Naive thymus-derived CD8-positive, alpha-beta T cell (primary cell): Measurements from ENCODE around the gene KISS1R. TPM values are rescaled to one million over a fixed set of nuclear protein-coding genes. Genes with fewer than 3 reads are reported as not detected.

Source experiments
- ATAC-seq, 2 donors: fragments of 150-1000 bp; cut with Tn5 transposase in 1 of 2; sonication (Bioruptor Pico), chemical (Tn5 transposase) in 1 of 2; 1 replicate in 1 of 2; 2 replicates in 1 of 2; pipeline ENCODE4 v1.10.0; 2021; ENCODE audit warnings: mild to moderate bottlenecking in 2 of 2, moderate library complexity in 2 of 2
- POLR2A ChIA-PET: fragments of 350-600 bp; sonication (Branson Sonifier 250); formaldehyde crosslinking; loops from one replicate; lab custom pipeline; 2021; ENCODE audit warnings: antibody characterized with exemption; lab: Charles Lee
- DNase-seq, 10 donors: peaks; one replicate each; pipeline versions ENCODE4 v3.0.0 to v3.0.0-alpha.2; 2020 to 2022
- H3K27ac Mint-ChIP-seq, 10 donors: one replicate each; pipeline ENCODE4 v1.8.0; 2020 to 2022; ENCODE audit warnings: mild to moderate bottlenecking in 10 of 10, mixed read lengths in 10 of 10, moderate library complexity in 4 of 10, inconsistent platforms in 1 of 10
- H3K27me3 Mint-ChIP-seq, 5 donors: one replicate each; pipeline ENCODE4 v1.8.0; 2021 to 2022; ENCODE audit warnings: mixed read lengths in 5 of 5
- H3K36me3 Mint-ChIP-seq, 3 donors: one replicate each; pipeline ENCODE4 v1.8.0; 2020 to 2022; ENCODE audit warnings: mixed read lengths in 3 of 3, mild to moderate bottlenecking in 2 of 3, inconsistent platforms in 1 of 3
- H3K4me1 Mint-ChIP-seq, 4 donors: one replicate each; pipeline ENCODE4 v1.8.0; 2021 to 2022; ENCODE audit warnings: mixed read lengths in 4 of 4
- H3K4me3 Mint-ChIP-seq, 10 donors: one replicate each; pipeline ENCODE4 v1.8.0; 2020 to 2022; ENCODE audit warnings: mild to moderate bottlenecking in 10 of 10, mixed read lengths in 10 of 10, moderate library complexity in 6 of 10, inconsistent platforms in 1 of 10
- H3K9me3 Mint-ChIP-seq, 9 donors: one replicate each; pipeline ENCODE4 v1.8.0; 2020 to 2022; ENCODE audit warnings: mixed read lengths in 9 of 9, mild to moderate bottlenecking in 3 of 9, inconsistent platforms in 1 of 9, moderate library complexity in 1 of 9
- polyA plus RNA-seq, 3 donors: library from polyadenylated mRNA; unstranded; fragments of 300-500 nt; fragmentation: Illumina TruSeq; gene quantifications; one replicate each; pipeline ENCODE4 v1.2.3, GENCODE V29; 2021
- total RNA-seq, 8 experiments: library from RNA in 2 of 8; stranded (reverse) in 2 of 8; gene quantifications; one replicate each; pipeline ENCODE4 v1.2.3 and lab custom pipeline; 2021 to 2026

KISS1R gene
- total and polyA plus RNA-seq, 5 experiments from 2014 or later, result 0.18 to 2.6 (median 0.58) TPM

DNA sequence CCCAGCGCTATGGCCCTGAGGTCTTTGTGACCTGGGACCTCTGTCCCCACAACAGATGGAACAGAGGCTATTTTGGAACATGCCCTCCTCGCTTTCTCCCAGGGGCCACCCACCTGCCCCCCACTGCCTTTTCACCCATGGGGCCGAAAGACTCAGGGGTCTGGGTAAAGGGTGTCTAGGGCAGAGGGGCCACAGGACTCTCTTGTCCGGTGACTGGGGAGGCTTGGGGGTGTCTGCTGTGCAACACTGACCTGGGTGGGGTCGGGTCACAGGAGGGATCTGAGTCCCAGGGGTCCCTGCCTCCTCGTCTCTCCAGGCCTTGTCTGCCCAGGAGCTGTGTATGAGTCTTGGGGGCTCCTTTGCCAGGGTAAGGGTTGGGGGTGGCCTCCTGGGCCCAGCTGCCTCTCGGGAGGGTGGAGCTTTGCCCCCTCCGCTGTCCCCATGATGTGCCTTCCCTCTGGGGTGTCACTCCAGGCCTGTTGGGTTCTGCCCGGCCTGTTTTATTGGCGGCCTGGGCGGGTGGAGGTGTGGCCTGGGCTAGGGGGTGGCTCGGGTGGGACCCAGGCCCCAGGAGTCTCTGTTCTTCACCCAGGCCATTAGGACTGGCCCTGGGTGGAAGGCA, 10.8 kb downstream of the KISS1R start:
- DNase-seq (no peak), ATAC-seq (no peak)
- peaks cover 4 to 34% (median 16%) of the 10 kb centered on the region in 4 donors for H3K4me1 Mint-ChIP-seq
- peak overlapping the region in 9 of 10 donors; percentile 15 to 78 (median 27) for H3K4me3 Mint-ChIP-seq
- H3K27ac Mint-ChIP-seq, result no peak overlapping the region
- no peaks in the 10 kb centered on the region for H3K36me3 Mint-ChIP-seq
- POLR2A ChIA-PET, result interaction anchor here (0.6 to 1.4 kb wide), 2 partner anchors 56 to 63 kb away, joined by 3 to 4 read pairs; partner anchors contain the start of gene WDR18
- H3K9me3 Mint-ChIP-seq, result no peaks in the 10 kb centered on the region
- no peaks in the 10 kb centered on the region for H3K27me3 Mint-ChIP-seq

DNA sequence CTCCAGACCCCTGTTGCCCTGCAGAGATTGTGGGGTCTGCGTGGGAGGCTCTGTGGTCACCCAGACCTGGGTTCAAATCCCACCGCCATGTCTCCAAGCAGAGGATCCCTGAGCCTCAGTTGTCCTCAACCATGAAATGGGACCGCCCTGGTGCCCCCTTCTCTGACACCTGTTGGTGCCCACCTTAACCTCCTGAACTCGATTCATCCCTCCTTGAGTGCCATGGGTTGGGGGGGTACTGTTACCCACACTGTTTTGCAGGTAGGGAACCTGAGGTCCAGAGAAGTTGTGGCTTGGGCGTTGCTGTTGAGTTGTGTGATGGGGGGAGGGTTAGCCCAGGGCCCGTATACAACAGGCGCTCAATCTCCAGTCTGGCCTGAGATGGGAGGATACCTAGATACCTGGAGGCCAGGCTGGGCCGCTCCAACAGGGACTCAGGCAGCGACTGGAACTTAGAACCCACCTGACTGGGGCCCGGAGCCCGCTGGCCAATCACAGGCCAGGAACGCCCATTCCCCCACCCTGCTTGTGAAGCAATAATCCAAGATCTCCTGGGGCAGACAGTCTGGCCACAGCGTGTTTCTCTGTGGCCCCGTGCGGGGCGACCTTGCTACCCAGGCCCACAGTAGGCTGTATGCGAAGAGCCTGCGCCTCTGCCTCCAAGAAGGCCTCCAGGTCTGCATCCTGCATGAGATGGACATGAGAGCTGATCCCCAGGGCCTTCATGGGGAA, 11.5 kb downstream of the KISS1R start:
- H3K27me3 Mint-ChIP-seq, result no peaks in the 10 kb centered on the region
- POLR2A ChIA-PET, result interaction anchor here (0.9 to 1.5 kb wide), 2 partner anchors 10 to 56 kb away, joined by 4 to 5 read pairs; partner anchors contain the start of gene WDR18
- DNase-seq (no peak), ATAC-seq (no peak)
- no peaks in the 10 kb centered on the region for H3K36me3 Mint-ChIP-seq
- H3K4me1 Mint-ChIP-seq, result peaks cover 3 to 33% (median 21%) of the 10 kb centered on the region in 4 donors
- no peaks in the 10 kb centered on the region for H3K9me3 Mint-ChIP-seq
- H3K4me3 Mint-ChIP-seq, result peak overlapping the region in 2 of 10 donors; percentile 45 to 71
- peak overlapping the region in 2 of 10 donors; percentile 19 to 48 for H3K27ac Mint-ChIP-seq

DNA sequence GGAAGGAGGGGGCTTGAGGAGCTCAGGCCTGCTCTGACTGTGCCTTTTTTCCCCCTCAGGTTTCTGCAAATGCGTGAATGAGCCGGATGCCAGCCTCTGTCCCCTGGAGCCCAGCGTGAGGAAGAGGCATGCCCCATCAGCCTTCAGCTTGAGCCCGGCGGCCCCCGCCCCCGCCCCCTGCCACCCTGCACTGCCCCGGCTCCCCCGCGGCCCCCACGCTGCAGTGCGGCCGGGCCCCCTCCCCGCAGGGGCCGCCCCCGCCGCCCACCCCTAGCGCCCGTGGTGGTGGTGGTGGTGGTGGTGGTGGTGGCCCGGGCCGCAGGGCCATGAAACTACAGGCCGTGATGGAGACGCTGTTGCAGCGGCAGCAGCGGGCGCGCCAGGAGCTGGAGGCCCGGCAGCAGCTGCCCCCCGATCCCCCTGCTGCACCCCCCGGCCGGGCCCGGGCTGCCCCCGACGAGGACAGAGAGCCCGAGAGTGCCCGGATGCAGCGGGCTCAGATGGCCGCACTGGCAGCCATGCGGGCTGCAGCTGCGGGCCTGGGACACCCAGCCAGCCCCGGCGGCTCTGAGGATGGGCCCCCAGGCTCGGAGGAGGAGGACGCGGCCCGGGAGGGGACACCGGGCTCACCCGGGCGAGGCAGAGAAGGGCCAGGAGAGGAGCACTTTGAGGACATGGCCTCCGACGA, 12.2 kb downstream of the KISS1R start:
- ATAC-seq, result no peak
- POLR2A ChIA-PET, result interaction anchor here (0.9 to 1.5 kb wide), 2 partner anchors 9 to 55 kb away, joined by 4 to 5 read pairs; partner anchors contain the start of gene WDR18
- H3K9me3 Mint-ChIP-seq, result no peaks in the 10 kb centered on the region
- no peaks in the 10 kb centered on the region for H3K36me3 Mint-ChIP-seq
- no peaks in the 10 kb centered on the region for H3K27me3 Mint-ChIP-seq
- peak overlapping the region in 1 of 10 donors; percentile 70 for H3K27ac Mint-ChIP-seq
- no peak for DNase-seq
- H3K4me1 Mint-ChIP-seq, result peaks cover 3 to 32% (median 22%) of the 10 kb centered on the region in 4 donors
- no peak overlapping the region for H3K4me3 Mint-ChIP-seq

DNA sequence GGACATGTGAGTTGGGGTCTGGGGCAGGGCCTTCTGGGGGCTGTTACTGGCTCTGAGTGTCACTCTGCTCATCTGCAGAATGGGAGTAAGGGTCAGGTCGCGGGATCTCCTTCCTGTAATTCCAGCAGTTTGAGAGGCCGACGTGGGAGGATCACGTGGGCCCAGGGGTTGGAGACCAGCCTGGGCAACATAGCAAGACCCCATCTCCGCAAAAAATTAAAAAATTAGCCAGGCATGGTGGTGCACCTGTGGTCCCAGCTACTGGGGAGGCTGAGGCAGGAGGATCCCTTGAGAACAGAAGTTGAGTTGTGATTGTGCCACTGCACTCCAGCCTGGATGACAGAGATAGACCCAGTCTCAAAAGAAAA, 12.7 kb downstream of the KISS1R start:
- Mint-ChIP-seq H3K36me3 (no peaks in the 10 kb centered on the region), H3K27me3 (no peaks in the 10 kb centered on the region), H3K4me3 (peak overlapping the region in 1 of 10 donors; percentile 4), H3K27ac (peak overlapping the region in 2 of 10 donors; percentile 18 to 70), H3K4me1 (peaks cover 3 to 28% (median 21%) of the 10 kb centered on the region in 4 donors), H3K9me3 (no peaks in the 10 kb centered on the region)
- DNase-seq, result no peak
- POLR2A ChIA-PET, result interaction anchor here (0.9 to 1.5 kb wide), 2 partner anchors 9 to 54 kb away, joined by 4 to 5 read pairs; partner anchors contain the start of gene WDR18
- no peak for ATAC-seq

DNA sequence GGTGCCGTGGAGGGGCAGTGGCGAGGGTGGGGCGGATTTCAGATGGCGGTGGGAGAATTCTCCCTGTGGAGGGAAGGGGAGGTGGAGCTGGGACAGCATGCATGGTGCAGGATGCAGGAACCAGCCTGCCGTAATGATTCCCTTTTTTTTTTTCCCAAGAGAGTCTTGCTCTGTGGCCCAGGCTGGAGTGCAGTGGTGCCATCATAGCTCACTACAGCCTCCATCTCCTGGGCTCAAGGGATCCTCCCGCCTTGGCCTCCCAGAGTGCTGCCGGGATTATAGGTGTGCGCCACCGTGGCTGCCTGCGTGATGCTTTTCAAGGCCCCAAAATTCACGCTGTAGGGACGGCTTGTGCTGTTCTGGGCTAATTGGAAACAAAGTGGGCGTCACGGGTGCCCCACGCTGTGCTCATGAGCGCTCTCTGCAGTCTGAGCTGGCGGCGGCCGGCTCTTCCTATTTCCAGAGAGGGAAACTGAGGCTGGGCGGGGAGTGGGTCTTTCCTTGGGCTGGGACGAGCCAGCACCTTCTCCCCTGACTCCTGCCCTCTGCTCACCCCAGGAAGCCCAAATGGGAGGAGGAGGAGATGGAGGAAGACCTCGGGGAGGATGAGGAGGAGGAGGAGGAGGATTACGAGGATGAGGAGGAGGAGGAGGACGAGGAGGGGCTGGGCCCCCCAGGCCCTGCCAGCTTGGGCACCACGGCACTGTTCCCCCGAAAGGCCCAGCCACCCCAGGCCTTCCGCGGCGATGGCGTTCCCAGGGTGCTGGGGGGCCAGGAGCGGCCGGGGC, 14.9 kb downstream of the KISS1R start:
- Mint-ChIP-seq H3K4me3 (peak overlapping the region in 6 of 10 donors; percentile 28 to 84 (median 64)), H3K9me3 (no peaks in the 10 kb centered on the region), H3K27me3 (no peaks in the 10 kb centered on the region), H3K4me1 (peaks cover 3 to 36% (median 26%) of the 10 kb centered on the region in 4 donors), H3K27ac (peak overlapping the region in 3 of 10 donors; percentile 46 to 91 (median 76)), H3K36me3 (no peaks in the 10 kb centered on the region)
- POLR2A ChIA-PET, result interaction anchor here (0.6 to 1.5 kb wide), 9 partner anchors 8 to 337 kb away, joined by 3 to 7 read pairs (median 4); partner anchors contain the start of genes CIRBP, SBNO2 and WDR18
- DNase-seq, result no peak
- ATAC-seq, result no peak

DNA sequence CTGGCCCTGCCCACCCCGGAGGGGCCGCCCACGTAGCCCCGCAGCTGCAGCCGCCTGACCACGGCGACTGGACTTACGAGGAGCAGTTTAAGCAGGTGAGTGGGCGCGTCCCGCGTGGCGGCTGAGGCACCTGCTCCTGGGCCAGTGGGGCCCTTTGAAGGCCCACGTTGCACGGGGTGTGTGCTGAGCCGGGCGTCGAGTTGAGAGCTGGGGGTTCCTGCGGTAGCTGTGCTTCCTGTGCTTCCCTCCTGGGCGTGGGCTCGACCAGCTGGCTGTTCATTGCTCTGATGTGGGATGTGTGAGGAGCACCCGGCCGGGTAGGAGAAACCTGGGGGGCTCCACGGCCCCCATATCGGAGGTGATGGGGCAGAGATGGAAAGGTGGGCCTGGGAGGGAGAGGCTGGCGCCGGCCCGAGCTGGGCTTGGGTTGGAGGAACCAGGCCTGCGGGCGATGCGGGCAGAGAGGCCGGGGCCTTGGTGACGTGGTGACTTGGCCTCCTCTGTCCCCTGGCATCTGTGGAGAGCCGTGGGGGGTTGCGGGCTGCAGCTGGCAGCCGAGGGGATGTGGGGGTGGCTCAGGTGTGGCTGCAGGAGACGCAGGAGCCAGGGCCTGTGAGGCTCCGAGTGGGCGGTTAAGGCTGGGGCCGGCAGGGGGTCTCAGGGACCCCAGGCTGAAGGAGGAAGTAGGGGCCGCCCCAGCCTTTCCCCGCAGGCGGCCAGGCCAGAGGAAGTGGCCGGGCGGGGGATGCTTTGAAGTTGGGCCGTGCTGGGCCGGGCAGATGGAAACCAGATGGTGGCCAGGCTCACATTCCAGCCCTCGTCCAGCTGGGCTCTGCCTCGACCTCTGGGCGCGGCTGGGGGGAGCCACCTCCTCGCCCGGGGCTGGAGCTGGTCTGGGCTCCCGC, 15.8 kb downstream of the KISS1R start:
- POLR2A ChIA-PET, result interaction anchor here (0.5 to 1.5 kb wide), 11 partner anchors 9 to 913 kb away, joined by 3 to 7 read pairs (median 4); partner anchors contain the start of genes CIRBP, SBNO2 and WDR18
- Mint-ChIP-seq H3K4me3 (peak overlapping the region; percentile 36 to 87 (median 80)), H3K27me3 (no peaks in the 10 kb centered on the region), H3K27ac (peak overlapping the region in 8 of 10 donors; percentile 41 to 92 (median 75)), H3K9me3 (peaks cover 0 to 2% (median 0%) of the 10 kb centered on the region in 9 donors), H3K4me1 (peaks cover 7 to 44% (median 33%) of the 10 kb centered on the region in 4 donors), H3K36me3 (no peaks in the 10 kb centered on the region)
- ATAC-seq (peak; percentile 76 to 85), DNase-seq (peak in 7 of 10 donors; percentile 43 to 80 (median 62))

DNA sequence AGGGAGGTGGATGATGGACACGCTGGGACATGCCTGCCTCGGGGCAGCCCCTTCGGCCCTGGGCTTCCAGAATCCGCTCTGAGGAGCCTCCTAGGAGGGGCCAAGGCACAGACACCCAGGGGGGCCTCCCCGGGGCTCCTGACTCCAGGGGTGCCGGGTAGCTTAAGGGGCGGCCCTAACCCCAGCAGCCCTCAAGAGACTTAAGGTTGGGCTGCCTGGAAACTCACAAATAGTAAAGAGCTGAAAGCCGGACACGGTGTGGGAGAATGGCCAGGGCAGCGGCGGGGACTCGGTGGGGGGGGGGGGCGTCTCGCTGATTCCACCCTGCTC, 16.4 kb downstream of the KISS1R start:
- H3K9me3 Mint-ChIP-seq, result peaks cover 0 to 2% (median 0%) of the 10 kb centered on the region in 9 donors
- ATAC-seq (no peak), DNase-seq (no peak)
- peak overlapping the region in 1 of 10 donors; percentile 20 for H3K27ac Mint-ChIP-seq
- peaks cover 9 to 49% (median 39%) of the 10 kb centered on the region in 4 donors for H3K4me1 Mint-ChIP-seq
- POLR2A ChIA-PET, result interaction anchor here (0.7 to 1.5 kb wide), 5 partner anchors 10 to 913 kb away, joined by 3 to 7 read pairs (median 5); partner anchors contain the start of gene CIRBP
- no peaks in the 10 kb centered on the region for H3K27me3 Mint-ChIP-seq
- H3K36me3 Mint-ChIP-seq, result no peaks in the 10 kb centered on the region
- peak overlapping the region in 2 of 10 donors; percentile 41 to 82 for H3K4me3 Mint-ChIP-seq

DNA sequence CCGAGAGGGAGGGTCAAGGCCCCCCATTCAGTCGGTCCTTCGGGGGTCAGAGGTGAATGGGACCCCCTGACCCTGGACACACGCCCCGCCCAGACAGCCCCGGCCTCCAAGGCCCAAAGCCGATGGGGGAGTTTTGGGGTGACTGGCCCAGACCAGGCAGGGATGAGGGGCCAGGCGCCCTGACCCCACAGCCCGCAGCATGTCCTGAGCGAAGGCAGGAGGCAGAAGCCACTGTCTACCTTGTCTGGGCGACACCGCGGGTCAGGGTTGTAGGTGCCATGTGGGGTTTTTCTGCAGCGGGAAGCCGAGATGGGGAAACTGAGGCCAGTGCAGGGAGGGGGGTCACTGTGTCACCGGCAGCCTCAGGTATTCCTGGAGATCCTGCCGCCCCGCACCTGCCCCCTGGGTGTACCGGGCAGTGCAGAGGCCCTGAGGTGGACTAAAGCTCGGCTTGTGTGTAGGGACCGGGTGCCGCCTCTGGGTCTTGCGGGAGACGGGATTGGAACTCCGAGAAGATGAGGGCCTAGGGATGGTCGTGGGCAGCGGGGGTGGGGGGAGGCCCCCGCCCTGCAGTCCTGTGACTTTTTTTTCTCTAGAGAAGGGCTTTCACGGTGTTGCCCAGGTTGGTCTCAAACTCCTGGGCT, 17.2 kb downstream of the KISS1R start:
- POLR2A ChIA-PET, result no interaction called here
- Mint-ChIP-seq H3K9me3 (peaks cover 0 to 2% (median 0%) of the 10 kb centered on the region in 9 donors), H3K4me1 (peaks cover 9 to 50% (median 40%) of the 10 kb centered on the region in 4 donors), H3K27me3 (no peaks in the 10 kb centered on the region), H3K36me3 (no peaks in the 10 kb centered on the region), H3K4me3 (peak overlapping the region in 1 of 10 donors; percentile 18), H3K27ac (peak overlapping the region in 1 of 10 donors; percentile 33)
- DNase-seq, result no peak
- ATAC-seq, result no peak

DNA sequence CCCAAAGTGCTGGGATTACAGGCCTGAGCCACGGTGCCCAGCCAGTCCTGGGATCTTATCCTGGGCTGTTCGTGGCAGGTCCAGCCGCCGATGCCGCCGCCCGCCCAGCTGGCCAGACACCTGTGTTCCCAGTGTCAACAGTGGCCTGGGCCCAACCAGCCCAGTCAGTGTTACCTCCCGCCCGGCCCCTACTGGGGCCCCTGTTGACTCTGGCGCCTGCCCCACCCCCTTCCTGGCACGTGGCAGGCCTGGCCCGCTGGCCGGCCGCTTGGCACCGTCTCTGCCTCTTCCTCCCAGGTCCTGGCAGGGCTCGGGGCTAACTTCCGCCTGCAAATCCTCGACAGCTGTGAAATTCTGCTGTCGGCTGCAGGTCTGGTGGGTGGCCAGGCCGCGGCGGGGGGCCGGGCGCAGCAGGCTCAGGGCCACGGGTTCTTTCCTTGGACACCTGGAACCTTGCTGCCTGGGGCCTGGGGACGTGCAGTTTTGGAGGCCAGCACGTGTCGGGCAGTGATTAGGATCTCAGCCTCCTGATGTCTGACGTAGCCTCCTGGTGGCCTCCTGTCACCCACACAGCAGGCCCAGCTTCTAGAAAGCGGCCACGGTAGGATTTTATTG, 17.8 kb downstream of the KISS1R start:
- no peak for DNase-seq
- H3K9me3 Mint-ChIP-seq, result peaks cover 0 to 2% (median 0%) of the 10 kb centered on the region in 9 donors
- no peak overlapping the region for H3K4me3 Mint-ChIP-seq
- H3K27me3 Mint-ChIP-seq, result no peaks in the 10 kb centered on the region
- peaks cover 12 to 53% (median 47%) of the 10 kb centered on the region in 4 donors for H3K4me1 Mint-ChIP-seq
- no peak for ATAC-seq
- H3K36me3 Mint-ChIP-seq, result no peaks in the 10 kb centered on the region
- POLR2A ChIA-PET, result interaction anchor here (0.6 to 0.8 kb wide), 3 partner anchors 96 to 159 kb away, joined by 3 to 7 read pairs (median 4); no protein-coding TSS in a partner anchor
- H3K27ac Mint-ChIP-seq, result no peak overlapping the region

DNA sequence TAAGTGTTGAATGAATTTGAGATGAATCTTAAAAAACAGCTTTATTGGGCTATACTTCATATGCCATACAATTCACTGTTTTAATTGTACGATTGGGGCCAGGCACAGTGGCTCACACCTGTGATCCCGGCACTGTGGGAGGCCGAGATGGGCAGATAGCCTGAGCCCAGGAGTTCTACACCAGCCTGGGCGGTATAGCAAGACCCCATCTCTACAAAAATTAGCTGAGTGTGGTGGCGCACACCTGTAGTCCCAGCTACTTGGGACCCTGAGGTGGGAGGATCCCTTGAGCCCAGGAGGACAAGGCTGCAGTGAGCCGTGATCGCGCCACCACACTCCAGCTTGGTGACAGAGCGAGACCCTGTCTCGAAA, 19.0 kb downstream of the KISS1R start:
- H3K9me3 Mint-ChIP-seq, result peaks cover 0 to 2% (median 0%) of the 10 kb centered on the region in 9 donors
- ATAC-seq (no peak), DNase-seq (no peak)
- H3K4me3 Mint-ChIP-seq, result no peak overlapping the region
- POLR2A ChIA-PET, result interaction anchor here (0.8 kb wide), 1 partner anchor 50 kb away, joined by 3 read pairs; no protein-coding TSS in a partner anchor
- H3K36me3 Mint-ChIP-seq, result no peaks in the 10 kb centered on the region
- H3K27me3 Mint-ChIP-seq, result no peaks in the 10 kb centered on the region
- peaks cover 17 to 56% (median 52%) of the 10 kb centered on the region in 4 donors for H3K4me1 Mint-ChIP-seq
- H3K27ac Mint-ChIP-seq, result peak overlapping the region in 2 of 10 donors; percentile 25 to 43
